ENCODE data around the gene CCDC187. TPM values are rescaled to one million over a fixed set of nuclear protein-coding genes. Genes with fewer than 3 reads are reported as not detected.

Gene CCDC187
- total RNA-seq, 1 donor from 2014 or later = not detected

GRCh38 chr9:136329636-136330405 lies 25.9 kb upstream of the CCDC187 start:
- Histone ChIP-seq H3K27ac (peak overlapping the region; percentile 94), H3K4me3 (peak overlapping the region; percentile 71 to 87), H3K9me3 (no peaks in the 10 kb centered on the region), H3K4me1 (peaks cover 57% of the 10 kb centered on the region), H3K27me3 (no peaks in the 10 kb centered on the region), H3K36me3 (no peaks in the 10 kb centered on the region)
- no peak for DNase-seq (ENCODE audit: extremely low spot score in 2 of 2)
- TF ChIP-seq POLR2A (IDR thresholded peaks at IDR 0.05) (no peak), POLR2AphosphoS5 (IDR thresholded peaks at IDR 0.05; ENCODE audit: insufficient read depth in 1 of 2, low read depth in 1 of 2) (no peak), CTCF (IDR thresholded peaks at IDR 0.05) (no peak)
- intact Hi-C loops (cut with DNase I) = no loop called here

GRCh38 chr9:136329211-136329627 lies 25.3 kb upstream of the CCDC187 start:
- peak overlapping the region; percentile 71 to 87 for H3K4me3 ChIP-seq
- intact Hi-C loops (cut with DNase I) = no loop called here
- H3K27ac ChIP-seq = peak overlapping the region; percentile 94
- H3K4me1 ChIP-seq = peaks cover 58% of the 10 kb centered on the region
- no peak for DNase-seq (ENCODE audit: extremely low spot score in 2 of 2)
- no peaks in the 10 kb centered on the region for H3K9me3 ChIP-seq
- H3K36me3 ChIP-seq = no peaks in the 10 kb centered on the region
- TF ChIP-seq POLR2A (IDR thresholded peaks at IDR 0.05) (no peak), POLR2AphosphoS5 (IDR thresholded peaks at IDR 0.05; ENCODE audit: insufficient read depth in 1 of 2, low read depth in 1 of 2) (no peak), CTCF (IDR thresholded peaks at IDR 0.05) (no peak)
- no peaks in the 10 kb centered on the region for H3K27me3 ChIP-seq

- DNase-seq (ENCODE audit: extremely low spot score in 2 of 2) = no peak
- Histone ChIP-seq H3K9me3 (no peaks in the 10 kb centered on the region), H3K27ac (peak overlapping the region; percentile 94), H3K4me3 (peak overlapping the region; percentile 71 to 87), H3K27me3 (no peaks in the 10 kb centered on the region), H3K4me1 (peaks cover 58% of the 10 kb centered on the region), H3K36me3 (no peaks in the 10 kb centered on the region)
- no peak for TF ChIP-seq CTCF (IDR thresholded peaks at IDR 0.05)
- peak in 1 of 2 donors; percentile 7 for TF ChIP-seq POLR2AphosphoS5 (IDR thresholded peaks at IDR 0.05; ENCODE audit: insufficient read depth in 1 of 2, low read depth in 1 of 2)
- TF ChIP-seq POLR2A (IDR thresholded peaks at IDR 0.05) = no peak
- intact Hi-C loops (cut with DNase I) = no loop called here
Observed at GRCh38 chr9:136328622-136329041, 24.7 kb upstream of the CCDC187 start.

- TF ChIP-seq POLR2A (IDR thresholded peaks at IDR 0.05) = no peak
- TF ChIP-seq POLR2AphosphoS5 (IDR thresholded peaks at IDR 0.05; ENCODE audit: insufficient read depth in 1 of 2, low read depth in 1 of 2) = peak in 1 of 2 donors; percentile 31
- no peak for TF ChIP-seq CTCF (IDR thresholded peaks at IDR 0.05)
- intact Hi-C loops (cut with DNase I) = no loop called here
- peaks cover 58% of the 10 kb centered on the region for H3K4me1 ChIP-seq
- H3K9me3 ChIP-seq = no peaks in the 10 kb centered on the region
- H3K36me3 ChIP-seq = no peaks in the 10 kb centered on the region
- H3K4me3 ChIP-seq = peak overlapping the region; percentile 71 to 87
- peak overlapping the region; percentile 94 for H3K27ac ChIP-seq
- no peaks in the 10 kb centered on the region for H3K27me3 ChIP-seq
- DNase-seq (ENCODE audit: extremely low spot score in 2 of 2) = no peak
Observed at GRCh38 chr9:136328011-136328621, 24.2 kb upstream of the CCDC187 start.
